ENCODE measurements around the gene PCDH15. TPM values are rescaled to one million over a fixed set of nuclear protein-coding genes. Genes with fewer than 3 reads are reported as not detected.

Gene PCDH15
- total RNA-seq, 1 experiment from 2014 or later: 0.59 TPM

GRCh38 chr10:54708591-54708990, 92.4 kb downstream of the PCDH15 start:
- no peaks in the 10 kb centered on the region for H3K4me1 Mint-ChIP-seq
- DNase-seq (ENCODE audit: low spot score) (no peak), ATAC-seq (no peak)
- H3K27ac Mint-ChIP-seq: no peak overlapping the region
- TF ChIP-seq ZMAT4 (CRISPR knock-in tag; IDR thresholded peaks at IDR 0.05): no peak
- TF ChIP-seq GABPB1 (CRISPR knock-in tag; IDR thresholded peaks at IDR 0.05): no peak
- TF ChIP-seq PREB (CRISPR knock-in tag; IDR thresholded peaks at IDR 0.05; ENCODE audit: borderline replicate concordance): no peak
- TF ChIP-seq ZNF416 (CRISPR knock-in tag; IDR thresholded peaks at IDR 0.05): no peak
- TF ChIP-seq TEAD4 (CRISPR knock-in tag; IDR thresholded peaks at IDR 0.05): no peak
- TF ChIP-seq ZNF138 (CRISPR knock-in tag; conservative IDR thresholded peaks at IDR 0.05): no peak
- no peak for TF ChIP-seq E2F1 (CRISPR knock-in tag; IDR thresholded peaks at IDR 0.05)
- TF ChIP-seq SMAD4 (CRISPR knock-in tag; IDR thresholded peaks at IDR 0.05): no peak
- no peak for TF ChIP-seq E2F5 (CRISPR knock-in tag; IDR thresholded peaks at IDR 0.05)
- TF ChIP-seq CDX4 (CRISPR knock-in tag; IDR thresholded peaks at IDR 0.05; ENCODE audit: borderline replicate concordance): no peak
- TF ChIP-seq GRHL2 (CRISPR knock-in tag; IDR thresholded peaks at IDR 0.05; ENCODE audit: insufficient replicate concordance, severe bottlenecking): no peak
- no peak for TF ChIP-seq NR1H2 (CRISPR knock-in tag; IDR thresholded peaks at IDR 0.05)
- no peak for TF ChIP-seq ERG (CRISPR knock-in tag; IDR thresholded peaks at IDR 0.05)
- no peak for TF ChIP-seq JUN (CRISPR knock-in tag; IDR thresholded peaks at IDR 0.05)
- no peak for TF ChIP-seq SOX15 (CRISPR knock-in tag; IDR thresholded peaks at IDR 0.05)
- TF ChIP-seq OVOL2 (CRISPR knock-in tag; IDR thresholded peaks at IDR 0.05; ENCODE audit: borderline replicate concordance): no peak
- no peak for TF ChIP-seq NFE2L1 (CRISPR knock-in tag; IDR thresholded peaks at IDR 0.05)
- TF ChIP-seq NR2C2 (CRISPR knock-in tag; IDR thresholded peaks at IDR 0.05): no peak
- no peak for TF ChIP-seq ATF3 (CRISPR knock-in tag; conservative IDR thresholded peaks at IDR 0.05)
- TF ChIP-seq STAT6 (CRISPR knock-in tag; conservative IDR thresholded peaks at IDR 0.05; ENCODE audit: low read depth): no peak
- no peak overlapping the region for H3K4me3 Mint-ChIP-seq
- ChIA-PET POLR2A (no interaction called here), CTCF (no interaction called here)
- peaks cover 3% of the 10 kb centered on the region for H3K36me3 Mint-ChIP-seq
- H3K27me3 Mint-ChIP-seq (ENCODE audit: low read depth): no peaks in the 10 kb centered on the region
- H3K9me3 Mint-ChIP-seq: peaks cover 7% of the 10 kb centered on the region

All from WTC11 (cell line).